ENCODE data around the gene SORT1. TPM values are rescaled to one million over a fixed set of nuclear protein-coding genes. Genes with fewer than 3 reads are reported as not detected.

SORT1 gene
- total and polyA plus RNA-seq, 2 of the 4 experiments (the other 2 are of a cell fraction): 15.8 to 16.7 TPM

- H4K91ac ChIP-seq (ENCODE audit: insufficient read depth, low read depth, low read length): no peak overlapping the region
- no peak overlapping the region for H2BK120ac ChIP-seq (ENCODE audit: low read depth, low read length)
- H3K27ac ChIP-seq (ENCODE audit: insufficient read depth, low read length): no peak overlapping the region
- H3K4ac ChIP-seq (ENCODE audit: low read depth, low read length): no peak overlapping the region
- no peak overlapping the region for H2BK15ac ChIP-seq (ENCODE audit: low read depth, low read length)
- no peaks in the 10 kb centered on the region for H3K79me1 ChIP-seq (ENCODE audit: low read depth in 1 of 2, low read length in 2 of 2)
- H3K9me3 ChIP-seq (ENCODE audit: control insufficient read depth, insufficient read depth, low read length): no peaks in the 10 kb centered on the region
- in situ Hi-C loops (cut with MboI; ENCODE audit: low sequenced_read_pairs): no loop called here
- no peak overlapping the region for H2AK9ac ChIP-seq (replicated peaks; ENCODE audit: low read depth, low read length, poor library complexity)
- H2AFZ ChIP-seq (replicated peaks; ENCODE audit: low read length, poor library complexity): no peak overlapping the region
- no peak overlapping the region for H2BK20ac ChIP-seq (ENCODE audit: low read depth, low read length)
- peaks cover 21% of the 10 kb centered on the region for H3K36me3 ChIP-seq (ENCODE audit: control insufficient read depth, insufficient read depth, low read length)
- H3K23ac ChIP-seq (ENCODE audit: low read depth, low read length): no peak overlapping the region
- 50% methylated on average over 2 of the region's 12 CpGs; no CpG with 5 or more reads in 1 of the 2 experiments for WGBS, 2 experiments (ENCODE audit: extremely low coverage in 2 of 2, insufficient read length in 1 of 2)
- ChIA-PET CTCF (interaction anchor here (0.6 kb wide), 1 partner anchor 87 kb away, joined by 4 read pairs; no protein-coding TSS in a partner anchor), POLR2A (ENCODE audit: unreplicated experiment) (no interaction called here)
- peaks cover 28% of the 10 kb centered on the region for H3K9me1 ChIP-seq (ENCODE audit: insufficient read depth, low read length)
- dilution Hi-C loops (cut with HindIII; ENCODE audit: low sequenced_read_pairs, unreplicated experiment): no loop called here
- DNase-seq (no peak), ATAC-seq (ENCODE audit: low read depth) (no peak)
- H3K9ac ChIP-seq (ENCODE audit: low read depth, low read length): no peak overlapping the region
- H3K4me3 ChIP-seq (ENCODE audit: insufficient read depth, low read depth, low read length): no peak overlapping the region
- H4K8ac ChIP-seq (ENCODE audit: low read depth in 2 of 2, low read length in 2 of 2): no peak overlapping the region
- H3K14ac ChIP-seq (replicated peaks; ENCODE audit: low read depth, low read length): no peak overlapping the region
- intact Hi-C loops (cut with micrococcal nuclease): loop anchor here (5.0 kb wide), 1 partner anchor 39 kb away; no protein-coding TSS in a partner anchor
- H4K5ac ChIP-seq (ENCODE audit: low read depth, low read length): no peak overlapping the region
- H4K20me1 ChIP-seq (ENCODE audit: insufficient read depth, low read length): peaks cover 3% of the 10 kb centered on the region; the same call in 1 of the 2 replicates
- no peak overlapping the region for H3K18ac ChIP-seq (ENCODE audit: low read depth, low read length)
- H3K4me1 ChIP-seq (ENCODE audit: control insufficient read depth, insufficient read depth, low read length): peaks cover 16% of the 10 kb centered on the region
- H3K4me2 ChIP-seq (ENCODE audit: low read depth, low read length): no peak overlapping the region
- H3K56ac ChIP-seq (ENCODE audit: extremely low read depth, insufficient read depth, low read length): no peak overlapping the region
- BruUV-seq (replicated peaks): no TSS peak
- no peaks in the 10 kb centered on the region for H3K27me3 ChIP-seq (ENCODE audit: control insufficient read depth, insufficient read depth, low read length)
- no peak overlapping the region; the same call in 1 of the 2 replicates for H2AK5ac ChIP-seq (ENCODE audit: low read depth, low read length)
- no peak overlapping the region for H2BK5ac ChIP-seq (ENCODE audit: low read depth, low read length, poor library complexity, severe bottlenecking)
- TF ChIP-seq MAFK (IDR thresholded peaks at IDR 0.05; ENCODE audit: low read depth, low read length) (no peak), CHD1 (IDR thresholded peaks at IDR 0.05; ENCODE audit: low read depth, low read length) (no peak), ELK1 (IDR thresholded peaks at IDR 0.05; ENCODE audit: borderline replicate concordance, low read depth, low read length) (no peak), CEBPB (IDR thresholded peaks at IDR 0.05; ENCODE audit: low read depth, low read length) (no peak), POLR2A (IDR thresholded peaks at IDR 0.05; ENCODE audit: low read depth, low read length) (no peak), USF2 (IDR thresholded peaks at IDR 0.05; ENCODE audit: low read depth, low read length) (no peak), RCOR1 (IDR thresholded peaks at IDR 0.05; ENCODE audit: insufficient replicate concordance, low read length) (no peak), MAZ (IDR thresholded peaks at IDR 0.05; ENCODE audit: borderline replicate concordance, low read depth, low read length) (no peak), RAD21 (IDR thresholded peaks at IDR 0.05; ENCODE audit: low read length) (no peak), SMC3 (IDR thresholded peaks at IDR 0.05; ENCODE audit: low read depth, low read length) (no peak), FOS (IDR thresholded peaks at IDR 0.05; ENCODE audit: low read depth, low read length) (no peak), MXI1 (IDR thresholded peaks at IDR 0.05; ENCODE audit: borderline replicate concordance, low read depth, low read length) (no peak), RFX5 (IDR thresholded peaks at IDR 0.05; ENCODE audit: low read depth, low read length) (no peak), NFE2L2 (IDR thresholded peaks at IDR 0.05; ENCODE audit: low read depth, low read length) (no peak), BHLHE40 (IDR thresholded peaks at IDR 0.05; ENCODE audit: low read depth, low read length) (no peak)
Measured at GRCh38 chr1:109312978-109313775, 84.5 kb downstream of the SORT1 start.
